HS-27A (cell line): ENCODE results near the gene VAV2.
"Not testable (repeated sequence)": the region's sequence is repeated elsewhere in the genome, so short reads cannot be mapped to it uniquely, and the experiment has no call there.

Experiments
- DNase-seq: peaks from one replicate; pipeline ENCODE4 v3.0.0-alpha.2; 2012; ENCODE audit warnings: low read depth, missing footprints

Gene VAV2

DNA sequence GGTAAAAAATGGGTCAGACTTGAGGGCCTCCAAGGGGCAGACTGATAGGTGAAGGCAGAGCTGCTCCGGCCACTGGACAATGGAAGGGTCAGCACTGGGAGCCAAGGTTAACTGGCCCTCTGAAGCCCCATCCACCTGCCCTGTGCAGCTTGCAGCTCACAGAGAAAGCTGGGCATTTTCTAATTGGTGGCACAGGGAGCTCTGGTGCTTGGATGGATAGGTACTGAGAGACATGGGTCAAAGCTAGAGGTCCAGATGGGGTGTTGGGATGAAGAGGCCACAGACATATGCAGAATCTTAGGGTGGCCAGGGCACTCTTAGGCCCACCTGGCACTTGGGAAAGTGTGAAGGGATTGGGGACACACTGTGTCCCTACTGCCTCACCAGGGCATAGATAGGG, 224.5 kb downstream of the VAV2 start:
- DNase-seq: no peak

GRCh38 chr9:133767008-133767407, 225.1 kb downstream of the VAV2 start:
- DNase-seq: no peak

DNA sequence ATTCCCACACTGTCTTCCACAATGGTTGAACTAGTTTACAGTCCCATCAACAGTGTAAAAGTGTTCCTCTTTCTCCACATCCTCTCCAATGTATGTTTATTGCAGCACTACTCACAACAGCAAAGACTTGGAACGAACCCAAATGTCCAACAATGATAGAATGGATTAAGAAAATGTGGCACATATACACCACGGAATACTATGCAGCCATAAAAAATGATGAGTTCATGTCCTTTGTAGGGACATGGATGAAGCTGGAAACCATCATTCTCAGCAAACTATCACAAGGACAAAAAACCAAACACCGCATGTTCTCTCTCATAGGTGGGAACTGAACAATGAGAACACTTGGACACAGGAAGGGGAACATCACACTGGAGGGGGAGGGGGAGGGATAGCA, 225.9 kb downstream of the VAV2 start:
- not testable (repeated sequence) for DNase-seq

- DNase-seq: no peak
These were observed 228.6 kb downstream of the VAV2 start for GRCh38 chr9:133763272-133764183.

- no peak for DNase-seq
These were observed 229.4 kb downstream of the VAV2 start for GRCh38 chr9:133762488-133763271.

DNA sequence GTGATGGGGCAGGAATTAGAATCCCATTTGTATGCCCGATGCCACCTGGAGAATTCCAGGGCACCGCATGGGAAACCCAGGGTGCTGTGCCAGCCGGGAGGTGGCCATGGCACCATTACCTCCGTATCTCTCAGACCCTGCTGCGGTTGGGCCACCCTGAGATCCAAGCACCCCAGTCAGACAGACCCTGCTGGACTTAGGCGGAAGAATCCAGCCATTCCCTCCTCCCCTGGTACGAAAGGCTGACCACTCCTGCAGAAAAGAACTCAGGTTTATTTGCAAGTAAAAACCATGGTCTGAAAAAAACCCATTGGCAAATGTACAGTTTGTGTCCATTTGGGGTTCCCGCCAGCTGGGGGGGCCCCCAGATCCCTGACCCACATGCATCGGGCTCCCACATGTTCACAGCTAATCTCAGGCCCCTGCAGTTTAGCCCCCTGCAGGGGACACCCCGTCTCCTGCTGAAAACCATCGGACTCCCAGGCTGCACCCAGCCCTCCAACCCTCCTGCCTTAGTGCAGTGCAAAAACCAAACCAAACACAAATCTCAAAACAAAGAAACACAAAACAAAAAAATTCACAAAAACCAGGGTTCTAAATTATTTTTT, 230.4 kb downstream of the VAV2 start:
- DNase-seq: no peak

- no peak for DNase-seq
These were observed 231.3 kb downstream of the VAV2 start for GRCh38 chr9:133760713-133761290.

GRCh38 chr9:133759946-133760345, 232.2 kb downstream of the VAV2 start:
- no peak for DNase-seq

GRCh38 chr9:133759146-133759900, 232.8 kb downstream of the VAV2 start:
- no peak for DNase-seq

GRCh38 chr9:133758228-133758627, 233.9 kb downstream of the VAV2 start:
- DNase-seq: no peak

- DNase-seq: no peak
These were observed 237.4 kb downstream of the VAV2 start for GRCh38 chr9:133754688-133755227.

DNA sequence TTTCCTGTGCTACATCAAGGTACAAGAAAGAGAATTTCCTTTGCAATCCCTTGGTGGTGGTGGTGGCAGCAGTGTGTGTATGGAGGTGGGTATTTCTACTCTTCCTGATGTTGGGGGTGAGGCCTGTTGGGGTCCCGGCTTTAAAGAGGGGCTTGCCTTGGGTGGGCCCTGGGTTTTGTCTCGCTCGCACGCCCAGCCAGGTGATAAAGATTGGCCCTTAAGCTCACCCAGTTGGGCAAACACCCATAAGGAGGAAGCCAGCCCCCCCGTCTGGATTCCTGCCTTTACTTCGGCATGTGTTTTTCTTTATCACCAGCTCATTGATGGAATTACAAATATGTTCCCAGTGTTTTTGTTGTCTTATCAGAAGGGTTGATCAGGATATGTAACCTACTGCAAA, 237.9 kb downstream of the VAV2 start:
- DNase-seq: no peak

DNA sequence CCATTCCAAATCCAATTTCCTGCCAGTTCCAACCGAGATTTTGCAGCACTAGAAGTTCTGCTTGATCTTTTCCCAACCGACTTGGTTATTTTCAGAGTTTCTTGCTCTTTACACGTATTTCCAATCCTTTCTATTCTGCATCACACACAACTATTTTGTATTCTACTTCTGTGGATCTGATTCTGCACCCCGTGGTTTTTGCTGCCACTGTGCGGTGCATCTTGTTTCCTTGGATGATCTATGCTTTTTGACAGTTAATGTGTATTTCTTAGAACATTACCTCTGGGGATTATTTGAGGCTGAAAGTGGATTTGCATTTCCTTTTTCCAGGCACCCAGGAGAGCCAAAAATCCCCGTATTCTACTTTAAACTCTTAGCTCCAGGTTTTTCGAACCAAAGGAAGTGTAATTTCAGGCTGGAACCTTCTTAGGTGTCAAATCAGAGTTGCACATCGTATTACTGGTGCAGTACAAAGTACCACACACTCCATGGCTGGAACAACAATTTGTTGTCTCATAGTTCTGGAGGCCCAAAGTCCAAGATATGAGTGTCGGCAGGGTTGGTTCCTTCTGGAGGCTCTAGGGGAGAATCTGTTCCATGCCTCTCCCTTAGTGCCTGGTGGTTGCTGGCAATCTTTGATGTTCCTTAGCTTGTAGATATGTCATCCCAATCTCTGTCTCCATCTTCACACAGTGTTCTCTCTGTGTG, 239.2 kb downstream of the VAV2 start:
- DNase-seq: no peak

DNA sequence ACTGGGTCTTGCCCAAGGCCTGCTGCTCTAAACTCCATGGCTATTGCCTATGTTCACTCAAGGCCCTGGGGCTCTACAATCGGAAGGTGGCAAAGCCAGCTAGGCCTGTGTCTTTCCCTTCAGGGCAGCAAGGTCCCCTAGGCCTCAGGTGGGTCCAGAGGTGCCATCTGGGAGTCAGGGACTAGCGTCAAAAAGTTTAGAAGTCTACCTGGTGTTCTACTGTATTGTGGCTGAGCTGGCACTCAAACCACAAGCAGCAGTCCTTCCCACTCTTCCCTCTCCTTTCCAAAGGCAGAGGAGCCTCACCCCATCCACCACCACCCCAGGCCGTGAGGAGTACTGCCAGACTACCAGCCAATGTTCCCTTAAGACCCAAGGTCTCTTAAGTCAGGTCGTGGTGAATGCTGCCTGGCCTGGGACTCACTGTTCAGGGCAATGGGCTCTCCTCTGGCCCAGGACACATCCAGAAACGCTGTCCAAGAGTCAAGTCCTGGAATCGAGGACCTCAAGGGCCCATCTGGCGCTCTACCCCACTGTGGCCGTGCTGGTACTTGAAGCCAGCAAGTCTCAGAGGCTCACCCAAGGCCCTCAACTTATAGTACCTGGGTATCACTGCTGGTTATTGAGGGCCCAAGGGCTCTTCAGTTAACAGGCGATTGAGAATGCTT, 241.0 kb downstream of the VAV2 start:
- DNase-seq: no peak

- DNase-seq: no peak
These were observed 244.8 kb downstream of the VAV2 start for GRCh38 chr9:133747309-133747708.

- DNase-seq: not testable (repeated sequence)
These were observed 247.6 kb downstream of the VAV2 start for GRCh38 chr9:133744528-133744927.

DNA sequence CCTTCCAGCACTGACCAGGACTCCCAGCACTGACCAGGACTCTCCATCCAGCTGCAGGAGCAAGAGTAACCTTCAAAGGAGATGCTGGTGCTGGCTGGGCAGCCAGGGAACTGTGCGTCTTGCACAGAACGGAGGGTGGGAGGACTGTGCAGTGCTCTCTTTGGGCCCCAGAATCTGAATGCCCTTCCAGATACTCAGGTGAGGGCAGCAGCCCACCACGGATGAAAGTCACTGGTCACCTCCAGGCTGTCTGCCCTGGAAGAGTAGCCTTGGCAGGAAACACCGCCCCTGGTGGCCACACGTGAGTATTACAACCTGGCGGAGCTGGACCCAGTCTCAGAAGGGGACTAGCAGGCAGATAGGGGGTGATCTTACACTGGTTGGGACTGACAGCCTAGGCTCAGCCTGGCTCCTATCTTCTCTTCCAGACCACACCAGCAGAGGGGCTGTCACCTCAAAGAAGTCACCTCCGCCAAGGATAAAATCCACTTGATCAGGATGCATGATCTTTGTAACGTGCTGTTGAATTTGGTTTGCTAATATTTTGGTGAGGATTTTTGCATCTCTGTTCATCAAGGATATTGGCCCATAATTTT, 249.2 kb downstream of the VAV2 start:
- DNase-seq: peak; percentile 11

GRCh38 chr9:133742251-133742650, 249.9 kb downstream of the VAV2 start:
- DNase-seq: no peak

DNA sequence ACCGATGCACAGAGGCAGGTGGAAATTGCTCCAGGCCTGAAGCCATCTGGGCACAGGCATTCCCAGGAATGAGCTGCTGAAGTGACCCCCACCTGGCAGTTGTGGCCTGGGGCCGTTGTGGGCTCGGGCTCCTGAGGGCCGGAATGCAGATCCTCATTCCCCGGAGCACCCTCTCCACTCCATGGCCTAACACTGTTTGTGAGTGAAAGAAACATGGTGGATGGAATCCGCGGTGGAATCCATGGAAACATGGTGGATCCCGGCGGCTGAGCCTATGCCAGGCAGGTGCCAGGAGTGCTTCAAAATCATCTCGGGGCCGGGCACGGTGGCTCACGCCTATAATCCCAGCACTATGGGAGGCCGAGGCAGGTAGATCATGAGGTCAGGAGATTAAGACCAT, 250.4 kb downstream of the VAV2 start:
- no peak for DNase-seq

DNA sequence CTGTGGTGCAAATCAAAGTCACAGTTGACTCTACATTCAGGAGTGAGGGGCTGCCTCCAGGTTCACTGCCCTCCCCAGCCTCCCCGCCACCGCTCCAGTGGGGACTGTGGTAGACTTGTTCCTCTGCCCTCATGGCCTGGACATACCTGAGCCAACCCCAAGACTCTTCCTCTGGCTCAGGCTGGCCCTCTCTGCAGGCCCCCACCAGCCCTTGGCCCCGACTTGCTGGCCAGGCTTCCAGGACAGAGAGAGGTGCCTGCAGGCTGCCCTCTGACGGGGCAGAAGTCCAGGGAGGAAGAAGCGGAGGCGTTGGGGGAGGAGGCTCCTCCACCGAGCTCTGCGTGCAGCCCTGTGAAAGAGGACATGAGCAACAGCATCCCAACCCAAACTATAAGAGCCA, 251.2 kb downstream of the VAV2 start:
- DNase-seq: no peak
